ENCODE measurements around the gene HOXD4.

DNA sequence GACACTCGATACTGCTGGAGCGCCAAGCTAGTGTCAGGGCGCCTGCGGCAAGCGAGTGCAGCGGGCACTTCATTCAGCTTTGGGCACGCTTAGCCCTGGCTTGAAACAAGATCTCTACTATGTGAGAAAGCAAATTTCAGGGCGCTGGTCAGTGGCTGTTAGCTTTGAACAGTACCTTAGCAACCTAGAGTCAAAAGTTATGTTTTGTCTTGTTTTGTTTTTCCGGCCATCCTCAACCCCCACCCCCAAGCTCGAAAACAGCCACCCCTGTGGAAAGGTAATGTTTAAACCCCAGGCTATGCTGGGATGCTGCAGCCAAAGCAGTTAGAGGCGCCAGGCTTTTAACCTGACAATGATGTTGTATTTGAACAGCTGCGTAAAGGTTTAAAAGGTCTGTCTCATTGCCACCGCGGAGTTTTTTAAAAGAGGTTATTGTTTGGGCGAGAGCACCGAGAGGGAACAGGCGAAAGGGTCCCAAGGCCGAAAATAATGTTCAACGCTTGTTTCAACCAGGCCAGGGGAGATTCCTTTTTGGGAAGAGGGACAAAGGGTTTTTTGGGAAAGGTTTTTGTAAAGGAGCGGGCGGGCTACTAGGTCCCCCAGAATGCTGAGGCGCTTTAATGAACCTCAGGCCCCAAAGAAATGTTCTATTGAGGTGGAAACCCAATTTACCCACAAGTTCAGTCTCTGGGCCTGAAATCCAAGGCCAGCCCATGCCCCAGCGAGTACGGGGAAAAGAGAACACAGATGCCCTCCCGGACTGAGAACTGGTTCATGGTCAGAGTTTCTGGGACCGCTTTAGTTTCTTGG is 37.0 kb upstream of the HOXD4 start:
- TF ChIP-seq, protein P1, sequence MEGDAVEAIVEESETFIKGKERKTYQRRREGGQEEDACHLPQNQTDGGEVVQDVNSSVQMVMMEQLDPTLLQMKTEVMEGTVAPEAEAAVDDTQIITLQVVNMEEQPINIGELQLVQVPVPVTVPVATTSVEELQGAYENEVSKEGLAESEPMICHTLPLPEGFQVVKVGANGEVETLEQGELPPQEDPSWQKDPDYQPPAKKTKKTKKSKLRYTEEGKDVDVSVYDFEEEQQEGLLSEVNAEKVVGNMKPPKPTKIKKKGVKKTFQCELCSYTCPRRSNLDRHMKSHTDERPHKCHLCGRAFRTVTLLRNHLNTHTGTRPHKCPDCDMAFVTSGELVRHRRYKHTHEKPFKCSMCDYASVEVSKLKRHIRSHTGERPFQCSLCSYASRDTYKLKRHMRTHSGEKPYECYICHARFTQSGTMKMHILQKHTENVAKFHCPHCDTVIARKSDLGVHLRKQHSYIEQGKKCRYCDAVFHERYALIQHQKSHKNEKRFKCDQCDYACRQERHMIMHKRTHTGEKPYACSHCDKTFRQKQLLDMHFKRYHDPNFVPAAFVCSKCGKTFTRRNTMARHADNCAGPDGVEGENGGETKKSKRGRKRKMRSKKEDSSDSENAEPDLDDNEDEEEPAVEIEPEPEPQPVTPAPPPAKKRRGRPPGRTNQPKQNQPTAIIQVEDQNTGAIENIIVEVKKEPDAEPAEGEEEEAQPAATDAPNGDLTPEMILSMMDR (tag by site-specific recombination; IDR thresholded peaks at IDR 0.05), result no peak
- TF ChIP-seq ZNF585B (tag by site-specific recombination; IDR thresholded peaks at IDR 0.05), result no peak
- no peak for TF ChIP-seq ZBTB7A (tag by site-specific recombination; IDR thresholded peaks at IDR 0.05; ENCODE audit: low read depth)
- TF ChIP-seq ZNF184 (tag by site-specific recombination; IDR thresholded peaks at IDR 0.05), result no peak
- no peak for TF ChIP-seq ZNF558 (tag by site-specific recombination; IDR thresholded peaks at IDR 0.05)
- no peak for TF ChIP-seq SALL2 (tag by site-specific recombination; IDR thresholded peaks at IDR 0.05; ENCODE audit: borderline replicate concordance)
- TF ChIP-seq, protein P2, sequence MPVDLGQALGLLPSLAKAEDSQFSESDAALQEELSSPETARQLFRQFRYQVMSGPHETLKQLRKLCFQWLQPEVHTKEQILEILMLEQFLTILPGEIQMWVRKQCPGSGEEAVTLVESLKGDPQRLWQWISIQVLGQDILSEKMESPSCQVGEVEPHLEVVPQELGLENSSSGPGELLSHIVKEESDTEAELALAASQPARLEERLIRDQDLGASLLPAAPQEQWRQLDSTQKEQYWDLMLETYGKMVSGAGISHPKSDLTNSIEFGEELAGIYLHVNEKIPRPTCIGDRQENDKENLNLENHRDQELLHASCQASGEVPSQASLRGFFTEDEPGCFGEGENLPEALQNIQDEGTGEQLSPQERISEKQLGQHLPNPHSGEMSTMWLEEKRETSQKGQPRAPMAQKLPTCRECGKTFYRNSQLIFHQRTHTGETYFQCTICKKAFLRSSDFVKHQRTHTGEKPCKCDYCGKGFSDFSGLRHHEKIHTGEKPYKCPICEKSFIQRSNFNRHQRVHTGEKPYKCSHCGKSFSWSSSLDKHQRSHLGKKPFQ (tag by site-specific recombination; IDR thresholded peaks at IDR 0.05), result no peak
- no peak for TF ChIP-seq ZBTB8A (tag by site-specific recombination; IDR thresholded peaks at IDR 0.05)
- TF ChIP-seq ZNF155 (tag by site-specific recombination; IDR thresholded peaks at IDR 0.05), result no peak
- no peak for TF ChIP-seq ZNF37A (tag by site-specific recombination; IDR thresholded peaks at IDR 0.05)
- no peak for TF ChIP-seq ZNF169 (tag by site-specific recombination; IDR thresholded peaks at IDR 0.05)
- TF ChIP-seq ZNF19 (tag by site-specific recombination; IDR thresholded peaks at IDR 0.05; ENCODE audit: low read depth), result no peak
- TF ChIP-seq, protein P3, sequence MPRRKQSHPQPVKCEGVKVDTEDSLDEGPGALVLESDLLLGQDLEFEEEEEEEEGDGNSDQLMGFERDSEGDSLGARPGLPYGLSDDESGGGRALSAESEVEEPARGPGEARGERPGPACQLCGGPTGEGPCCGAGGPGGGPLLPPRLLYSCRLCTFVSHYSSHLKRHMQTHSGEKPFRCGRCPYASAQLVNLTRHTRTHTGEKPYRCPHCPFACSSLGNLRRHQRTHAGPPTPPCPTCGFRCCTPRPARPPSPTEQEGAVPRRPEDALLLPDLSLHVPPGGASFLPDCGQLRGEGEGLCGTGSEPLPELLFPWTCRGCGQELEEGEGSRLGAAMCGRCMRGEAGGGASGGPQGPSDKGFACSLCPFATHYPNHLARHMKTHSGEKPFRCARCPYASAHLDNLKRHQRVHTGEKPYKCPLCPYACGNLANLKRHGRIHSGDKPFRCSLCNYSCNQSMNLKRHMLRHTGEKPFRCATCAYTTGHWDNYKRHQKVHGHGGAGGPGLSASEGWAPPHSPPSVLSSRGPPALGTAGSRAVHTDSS (tag by site-specific recombination; IDR thresholded peaks at IDR 0.05), result no peak
